Glutamatergic neuron (in vitro differentiated cells): ENCODE data around the gene PAK5. TPM values are rescaled to one million over a fixed set of nuclear protein-coding genes. Genes with fewer than 3 reads are reported as not detected.
A peak's percentile ranks its signal among the peaks of the same experiment; 100 is the strongest.

Source experiments
- DNase-seq: peaks from one replicate; pipeline ENCODE4 v3.0.0; 2022
- H3K27ac Mint-ChIP-seq: one replicate; pipeline ENCODE4 v1.8.0; 2020; ENCODE audit warnings: mild to moderate bottlenecking, mixed read lengths, inconsistent platforms; ENCODE audit not compliant: unreplicated experiment
- H3K27me3 Mint-ChIP-seq: one replicate; pipeline ENCODE4 v1.8.0; 2020; ENCODE audit warnings: mild to moderate bottlenecking, moderate library complexity, mixed read lengths, inconsistent platforms; ENCODE audit not compliant: unreplicated experiment
- H3K36me3 Mint-ChIP-seq: one replicate; pipeline ENCODE4 v1.8.0; 2020; ENCODE audit warnings: mild to moderate bottlenecking, mixed read lengths, inconsistent platforms; ENCODE audit not compliant: unreplicated experiment
- H3K4me1 Mint-ChIP-seq: one replicate; pipeline ENCODE4 v1.8.0; 2020; ENCODE audit warnings: mild to moderate bottlenecking, low read depth, mixed read lengths, inconsistent platforms; ENCODE audit not compliant: unreplicated experiment
- H3K4me3 Mint-ChIP-seq: one replicate; pipeline ENCODE4 v1.8.0; 2020; ENCODE audit warnings: mild to moderate bottlenecking, mixed read lengths, inconsistent platforms; ENCODE audit not compliant: unreplicated experiment
- H3K9me3 Mint-ChIP-seq: one replicate; pipeline ENCODE4 v1.8.0; 2020; ENCODE audit warnings: mild to moderate bottlenecking, moderate library complexity, mixed read lengths, inconsistent platforms; ENCODE audit not compliant: unreplicated experiment
- total RNA-seq: library from RNA; stranded (reverse); fragmentation: NEBNext Ultra II Directional; extraction: Animal tissue kit (Norgen Biotek cat#: 25700); gene quantifications from one replicate; pipeline ENCODE4 v1.2.1, GENCODE V29; 2021; ENCODE audit not compliant: unreplicated experiment
- TF ChIP-seq, protein P1 (sequence below): fragments of 200-600 bp; sonication (generic); IDR thresholded peaks from one replicate; pipeline ENCODE4 v1.5.0; 2021; ENCODE audit not compliant: partially characterized antibody, unreplicated experiment

The PAK5 gene
- total RNA-seq, 1 donor from 2014 or later = 6.8 TPM

DNA sequence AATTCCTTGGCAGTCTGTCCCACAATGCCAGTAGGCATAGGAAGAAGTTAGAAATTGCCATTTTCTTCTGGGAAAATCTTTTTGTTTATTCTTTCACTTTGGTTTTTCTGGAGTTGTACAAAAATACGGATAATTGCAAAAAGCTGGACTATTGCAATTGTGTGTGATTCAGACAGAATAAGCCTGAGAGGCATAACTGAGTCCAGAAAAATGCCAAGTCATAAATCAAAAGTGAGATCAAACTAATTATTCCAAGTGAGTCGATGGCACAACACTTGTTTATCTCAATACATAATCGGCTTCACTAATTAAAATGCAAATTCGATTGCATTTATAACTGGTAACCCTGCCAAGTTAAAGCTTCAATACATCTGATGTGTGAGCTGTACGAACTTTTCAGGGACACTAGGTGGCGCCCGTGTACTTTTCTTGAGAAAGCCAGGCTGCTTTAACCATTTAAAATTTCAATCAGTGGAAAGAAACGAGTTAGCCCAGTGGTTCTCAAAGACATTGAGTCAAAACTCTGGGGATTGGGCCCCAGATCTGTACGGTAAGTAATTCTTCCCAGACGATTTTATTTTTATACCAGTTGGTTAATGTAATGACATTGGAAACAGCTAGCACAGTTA, 221.9 kb downstream of the PAK5 start:
- H3K27ac Mint-ChIP-seq = no peak overlapping the region
- no peak overlapping the region for H3K4me3 Mint-ChIP-seq
- DNase-seq = peak; percentile 68
- TF ChIP-seq, protein P1, sequence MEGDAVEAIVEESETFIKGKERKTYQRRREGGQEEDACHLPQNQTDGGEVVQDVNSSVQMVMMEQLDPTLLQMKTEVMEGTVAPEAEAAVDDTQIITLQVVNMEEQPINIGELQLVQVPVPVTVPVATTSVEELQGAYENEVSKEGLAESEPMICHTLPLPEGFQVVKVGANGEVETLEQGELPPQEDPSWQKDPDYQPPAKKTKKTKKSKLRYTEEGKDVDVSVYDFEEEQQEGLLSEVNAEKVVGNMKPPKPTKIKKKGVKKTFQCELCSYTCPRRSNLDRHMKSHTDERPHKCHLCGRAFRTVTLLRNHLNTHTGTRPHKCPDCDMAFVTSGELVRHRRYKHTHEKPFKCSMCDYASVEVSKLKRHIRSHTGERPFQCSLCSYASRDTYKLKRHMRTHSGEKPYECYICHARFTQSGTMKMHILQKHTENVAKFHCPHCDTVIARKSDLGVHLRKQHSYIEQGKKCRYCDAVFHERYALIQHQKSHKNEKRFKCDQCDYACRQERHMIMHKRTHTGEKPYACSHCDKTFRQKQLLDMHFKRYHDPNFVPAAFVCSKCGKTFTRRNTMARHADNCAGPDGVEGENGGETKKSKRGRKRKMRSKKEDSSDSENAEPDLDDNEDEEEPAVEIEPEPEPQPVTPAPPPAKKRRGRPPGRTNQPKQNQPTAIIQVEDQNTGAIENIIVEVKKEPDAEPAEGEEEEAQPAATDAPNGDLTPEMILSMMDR = peak; percentile 87
- H3K4me1 Mint-ChIP-seq = peaks cover 3% of the 10 kb centered on the region
- peaks cover 3% of the 10 kb centered on the region for H3K27me3 Mint-ChIP-seq
- peaks cover 2% of the 10 kb centered on the region for H3K9me3 Mint-ChIP-seq
- H3K36me3 Mint-ChIP-seq = no peaks in the 10 kb centered on the region

- no peak for DNase-seq
- Mint-ChIP-seq H3K27ac (no peak overlapping the region), H3K4me3 (no peak overlapping the region), H3K36me3 (no peaks in the 10 kb centered on the region), H3K9me3 (peaks cover 2% of the 10 kb centered on the region), H3K27me3 (peaks cover 3% of the 10 kb centered on the region), H3K4me1 (peaks cover 3% of the 10 kb centered on the region)
- TF ChIP-seq, protein P1 = no peak
These were observed 222.4 kb downstream of the PAK5 start for GRCh38 chr20:9616455-9616805.

GRCh38 chr20:9615766-9616454, 223.0 kb downstream of the PAK5 start:
- Mint-ChIP-seq H3K4me3 (no peak overlapping the region), H3K9me3 (peaks cover 2% of the 10 kb centered on the region), H3K27me3 (peaks cover 3% of the 10 kb centered on the region), H3K27ac (no peak overlapping the region), H3K4me1 (peaks cover 1% of the 10 kb centered on the region), H3K36me3 (no peaks in the 10 kb centered on the region)
- DNase-seq = no peak
- TF ChIP-seq, protein P1 = no peak

DNA sequence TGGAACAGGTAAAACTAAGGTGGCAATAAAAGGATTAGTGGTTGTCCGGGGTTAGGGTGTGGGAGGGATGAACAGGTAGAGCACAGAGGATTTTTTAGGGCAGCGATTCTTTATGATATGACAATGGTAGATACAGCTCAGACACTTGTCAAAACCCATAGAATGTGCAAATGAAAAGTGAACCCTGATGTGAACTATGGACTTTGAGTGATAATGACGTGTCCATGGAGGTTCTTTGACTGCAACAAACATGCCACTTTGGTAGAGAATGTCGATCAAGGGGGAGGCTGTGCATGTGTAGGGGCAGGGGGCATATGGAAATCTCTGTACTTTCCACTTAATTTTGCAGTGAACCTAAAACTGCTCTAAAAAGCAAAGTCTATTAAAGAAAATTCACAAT, 223.8 kb downstream of the PAK5 start:
- H3K36me3 Mint-ChIP-seq = no peaks in the 10 kb centered on the region
- H3K27me3 Mint-ChIP-seq = peaks cover 3% of the 10 kb centered on the region
- DNase-seq = no peak
- no peaks in the 10 kb centered on the region for H3K4me1 Mint-ChIP-seq
- peaks cover 2% of the 10 kb centered on the region for H3K9me3 Mint-ChIP-seq
- TF ChIP-seq, protein P1 = no peak
- H3K4me3 Mint-ChIP-seq = no peak overlapping the region
- H3K27ac Mint-ChIP-seq = no peak overlapping the region

- Mint-ChIP-seq H3K9me3 (peaks cover 2% of the 10 kb centered on the region), H3K4me3 (no peak overlapping the region), H3K4me1 (no peaks in the 10 kb centered on the region), H3K36me3 (no peaks in the 10 kb centered on the region), H3K27me3 (no peaks in the 10 kb centered on the region), H3K27ac (no peak overlapping the region)
- TF ChIP-seq, protein P1 = no peak
- DNase-seq = no peak
These were observed 225.0 kb downstream of the PAK5 start for GRCh38 chr20:9613871-9614270.
